ENCODE measurements around the gene TSGA10IP. TPM values are rescaled to one million over a fixed set of nuclear protein-coding genes. Genes with fewer than 3 reads are reported as not detected.

Gene TSGA10IP
- 0.09 TPM for total RNA-seq
- under 1 TPM in 4 of 8 donors, not detected in 4; 0.09 to 0.19 (median 0.12) TPM for polyA plus RNA-seq (ENCODE audit: insufficient read depth in 1 of 8, insufficient read length in 8 of 8, low replicate concordance in 1 of 8)
- long read RNA-seq, donor 1 = 0 reads
- long read RNA-seq, donor 2 = 0 reads
- long read RNA-seq, donor 3 = 0 reads
- long read RNA-seq, donor 4 = 0 reads
- long read RNA-seq, donor 5 = 0 reads
- long read RNA-seq, donor 6 = 0 reads
- long read RNA-seq, donor 7 = 0 reads
- long read RNA-seq, donor 8 = 0 reads
- long read RNA-seq, donor 9 = 0 reads
- long read RNA-seq, donor 10 = 0 reads
- long read RNA-seq, donor 11 = 0 reads

GRCh38 chr11:65945430-65945911 lies at the start of gene TSGA10IP:
Gene TSGA10IP, plus strand, starts transcription at chr11:65945480. Its CDS starts 196 bp downstream, at chr11:65945676.
- no peak for DNase-seq
- H3K27ac ChIP-seq (ENCODE audit: low read length) = no peak within 1 kb of the TSS
- no peaks in the 10 kb centered on the region for H3K9me3 ChIP-seq (replicated peaks; ENCODE audit: control insufficient read depth, low read depth, low read length)
- H3K36me3 ChIP-seq (ENCODE audit: control insufficient read depth, insufficient read depth, low read length) = no peaks in the 10 kb centered on the region
- H3K27me3 ChIP-seq (ENCODE audit: control insufficient read depth, insufficient read depth, low read length) = peaks cover 6% of the 10 kb centered on the region
- no peak within 1 kb of the TSS for H3K4me3 ChIP-seq (ENCODE audit: low read length)
- no peaks in the 10 kb centered on the region for H3K4me1 ChIP-seq (ENCODE audit: control insufficient read depth, insufficient read depth, low read length)
- WGBS (ENCODE audit: insufficient coverage) = 52% methylated on average over 9 of the region's 13 CpGs

- no peaks in the 10 kb centered on the region for H3K36me3 ChIP-seq (ENCODE audit: control insufficient read depth, insufficient read depth, low read length)
- H3K27ac ChIP-seq (ENCODE audit: low read length) = no peak overlapping the region
- DNase-seq = no peak
- H3K4me3 ChIP-seq (ENCODE audit: low read length) = no peak overlapping the region
- H3K9me3 ChIP-seq (replicated peaks; ENCODE audit: control insufficient read depth, low read depth, low read length) = no peaks in the 10 kb centered on the region
- WGBS (ENCODE audit: insufficient coverage) = 89% methylated on average over 3 of the region's 5 CpGs
- H3K4me1 ChIP-seq (ENCODE audit: control insufficient read depth, insufficient read depth, low read length) = peaks cover 42% of the 10 kb centered on the region
- peaks cover 43% of the 10 kb centered on the region for H3K27me3 ChIP-seq (ENCODE audit: control insufficient read depth, insufficient read depth, low read length)
Observed at GRCh38 chr11:65895482-65895981, 49.7 kb upstream of the TSGA10IP start.

GRCh38 chr11:65896034-65896999 lies 49.0 kb upstream of the TSGA10IP start:
- H3K27me3 ChIP-seq (ENCODE audit: control insufficient read depth, insufficient read depth, low read length) = peaks cover 51% of the 10 kb centered on the region
- 90% methylated on average over 11 of the region's 14 CpGs for WGBS (ENCODE audit: insufficient coverage)
- H3K4me1 ChIP-seq (ENCODE audit: control insufficient read depth, insufficient read depth, low read length) = peaks cover 40% of the 10 kb centered on the region
- H3K9me3 ChIP-seq (replicated peaks; ENCODE audit: control insufficient read depth, low read depth, low read length) = no peaks in the 10 kb centered on the region
- no peak for DNase-seq
- no peak overlapping the region for H3K4me3 ChIP-seq (ENCODE audit: low read length)
- H3K27ac ChIP-seq (ENCODE audit: low read length) = no peak overlapping the region
- H3K36me3 ChIP-seq (ENCODE audit: control insufficient read depth, insufficient read depth, low read length) = no peaks in the 10 kb centered on the region

- no peak overlapping the region for H3K4me3 ChIP-seq (ENCODE audit: low read length)
- H3K9me3 ChIP-seq (replicated peaks; ENCODE audit: control insufficient read depth, low read depth, low read length) = no peaks in the 10 kb centered on the region
- no peak overlapping the region for H3K27ac ChIP-seq (ENCODE audit: low read length)
- DNase-seq = no peak
- H3K36me3 ChIP-seq (ENCODE audit: control insufficient read depth, insufficient read depth, low read length) = no peaks in the 10 kb centered on the region
- peaks cover 33% of the 10 kb centered on the region for H3K4me1 ChIP-seq (ENCODE audit: control insufficient read depth, insufficient read depth, low read length)
- peaks cover 55% of the 10 kb centered on the region for H3K27me3 ChIP-seq (ENCODE audit: control insufficient read depth, insufficient read depth, low read length)
- 83% methylated on average over 2 of the region's 4 CpGs for WGBS (ENCODE audit: insufficient coverage)
Observed at GRCh38 chr11:65897020-65897471, 48.2 kb upstream of the TSGA10IP start.

GRCh38 chr11:65898656-65899355 lies 46.5 kb upstream of the TSGA10IP start:
- DNase-seq = no peak
- Histone ChIP-seq H3K36me3 (ENCODE audit: control insufficient read depth, insufficient read depth, low read length) (no peaks in the 10 kb centered on the region), H3K9me3 (replicated peaks; ENCODE audit: control insufficient read depth, low read depth, low read length) (no peaks in the 10 kb centered on the region)

GRCh38 chr11:65899356-65900124 lies 45.7 kb upstream of the TSGA10IP start:
- Histone ChIP-seq H3K27me3 (ENCODE audit: control insufficient read depth, insufficient read depth, low read length) (peaks cover 70% of the 10 kb centered on the region), H3K4me1 (ENCODE audit: control insufficient read depth, insufficient read depth, low read length) (peaks cover 14% of the 10 kb centered on the region), H3K9me3 (replicated peaks; ENCODE audit: control insufficient read depth, low read depth, low read length) (no peaks in the 10 kb centered on the region), H3K4me3 (ENCODE audit: low read length) (no peak overlapping the region), H3K36me3 (ENCODE audit: control insufficient read depth, insufficient read depth, low read length) (no peaks in the 10 kb centered on the region), H3K27ac (ENCODE audit: low read length) (no peak overlapping the region)
- 1% methylated on average over 60 of the region's 78 CpGs for WGBS (ENCODE audit: insufficient coverage)
- DNase-seq = no peak

More at GRCh38 chr11:65898656-65899355, 46.5 kb upstream of the TSGA10IP start:
- Histone ChIP-seq H3K4me3 (ENCODE audit: low read length) (no peak overlapping the region), H3K27me3 (ENCODE audit: control insufficient read depth, insufficient read depth, low read length) (peaks cover 69% of the 10 kb centered on the region), H3K27ac (ENCODE audit: low read length) (no peak overlapping the region), H3K4me1 (ENCODE audit: control insufficient read depth, insufficient read depth, low read length) (peaks cover 16% of the 10 kb centered on the region)
- WGBS (ENCODE audit: insufficient coverage) = 15% methylated on average over 24 of the region's 28 CpGs

- under 1% methylated on average over 72 of the region's 80 CpGs for WGBS (ENCODE audit: insufficient coverage)
- peak; percentile 69 for DNase-seq
- H3K9me3 ChIP-seq (replicated peaks; ENCODE audit: control insufficient read depth, low read depth, low read length) = no peaks in the 10 kb centered on the region
- peaks cover 76% of the 10 kb centered on the region for H3K27me3 ChIP-seq (ENCODE audit: control insufficient read depth, insufficient read depth, low read length)
- H3K4me1 ChIP-seq (ENCODE audit: control insufficient read depth, insufficient read depth, low read length) = peaks cover 14% of the 10 kb centered on the region
- no peak within 1 kb of the TSS for H3K27ac ChIP-seq (ENCODE audit: low read length)
- H3K36me3 ChIP-seq (ENCODE audit: control insufficient read depth, insufficient read depth, low read length) = no peaks in the 10 kb centered on the region
- H3K4me3 ChIP-seq (ENCODE audit: low read length) = peak within 1 kb of the TSS; percentile 25
Observed at GRCh38 chr11:65900125-65900898, 45.0 kb upstream of the TSGA10IP start, which contains the start of gene FOSL1. Gene FOSL1, minus strand, starts transcription at chr11:65900388. Its CDS starts 49 bp downstream, at chr11:65900339.

GRCh38 chr11:65900899-65901180 lies 44.4 kb upstream of the TSGA10IP start:
- DNase-seq = no peak
- Histone ChIP-seq H3K9me3 (replicated peaks; ENCODE audit: control insufficient read depth, low read depth, low read length) (no peaks in the 10 kb centered on the region), H3K27ac (ENCODE audit: low read length) (no peak overlapping the region), H3K36me3 (ENCODE audit: control insufficient read depth, insufficient read depth, low read length) (no peaks in the 10 kb centered on the region), H3K4me1 (ENCODE audit: control insufficient read depth, insufficient read depth, low read length) (peaks cover 14% of the 10 kb centered on the region), H3K27me3 (ENCODE audit: control insufficient read depth, insufficient read depth, low read length) (peaks cover 76% of the 10 kb centered on the region), H3K4me3 (ENCODE audit: low read length) (no peak overlapping the region)
- WGBS (ENCODE audit: insufficient coverage) = 35% methylated on average over 4 of the region's 11 CpGs
